Neural cell (in vitro differentiated cells): ENCODE measurements around the gene RDH13. TPM values are rescaled to one million over a fixed set of nuclear protein-coding genes. Genes with fewer than 3 reads are reported as not detected.

Source experiments
- H2AFZ ChIP-seq: fragments of 200-600, 300-800 bp; sonication (generic), shearing (Covaris generic); 2 replicates; pipeline ENCODE4 v1.6.0; 2014; ENCODE audit warnings: low read depth, mild to moderate bottlenecking, antibody characterized with exemption, low read length, moderate library complexity
- H3F3A ChIP-seq: fragments of 200-600 bp; shearing (Covaris generic); 2 replicates; pipeline ENCODE4 v1.6.1; 2016; ENCODE audit warnings: mild to moderate bottlenecking, moderate library complexity, mixed read lengths, antibody characterized with exemption, low read length; ENCODE audit not compliant: insufficient read depth, poor library complexity, severe bottlenecking
- H3K27ac ChIP-seq: fragments of 200-600, 300-800 bp; sonication (generic), shearing (Covaris generic); 2 replicates; pipeline ENCODE4 v1.5.1; 2014; ENCODE audit warnings: mild to moderate bottlenecking, low read length, moderate library complexity
- H3K27me3 ChIP-seq: fragments of 300-800, 200-600 bp; sonication (generic), shearing (Covaris generic); 2 replicates; pipeline ENCODE4 v1.6.0; 2014; ENCODE audit warnings: mild to moderate bottlenecking, low read depth, low read length, moderate library complexity; ENCODE audit not compliant: insufficient read depth
- H3K36me3 ChIP-seq: fragments of 300-800, 200-600 bp; sonication (generic), shearing (Covaris generic); 2 replicates; pipeline ENCODE4 v1.5.1; 2014; ENCODE audit warnings: mild to moderate bottlenecking, antibody characterized with exemption, low read length, moderate library complexity; ENCODE audit not compliant: insufficient read depth
- H3K4me2 ChIP-seq: fragments of 300-800, 200-600 bp; sonication (generic), shearing (Covaris generic); 2 replicates; pipeline ENCODE4 v1.6.0; 2014; ENCODE audit warnings: mild to moderate bottlenecking, low read length
- H3K4me3 ChIP-seq: fragments of 300-800, 200-600 bp; sonication (generic), shearing (Covaris generic); 2 replicates; pipeline ENCODE4 v1.5.1; 2014; ENCODE audit warnings: mild to moderate bottlenecking, low read length, moderate library complexity
- H3K79me2 ChIP-seq: fragments of 200-600 bp; shearing (Covaris generic); replicated peaks from 2 replicates; pipeline ENCODE4 v1.6.0; 2014; ENCODE audit warnings: mild to moderate bottlenecking, low read length, moderate library complexity; ENCODE audit not compliant: insufficient read depth
- H3K9ac ChIP-seq: fragments of 300-800, 200-600 bp; sonication (generic), shearing (Covaris generic); 2 replicates; pipeline ENCODE4 v1.6.1; 2016; ENCODE audit warnings: mild to moderate bottlenecking, low read length, mixed read lengths
- H3K9me2 ChIP-seq: fragments of 200-600 bp; shearing (Covaris generic); 2 replicates; pipeline ENCODE4 v1.6.1; 2016; ENCODE audit warnings: mild to moderate bottlenecking, low read length, mixed read lengths; ENCODE audit not compliant: insufficient read depth
- H3K9me3 ChIP-seq: fragments of 200-600, 300-800 bp; sonication (generic), shearing (Covaris generic); 2 replicates; pipeline ENCODE4 v1.6.1; 2016; ENCODE audit warnings: mild to moderate bottlenecking, mixed run types, low read length, moderate library complexity, mixed read lengths
- H4K20me1 ChIP-seq: fragments of 200-600 bp; shearing (Covaris generic); 2 replicates; pipeline ENCODE4 v1.6.1; 2016; ENCODE audit warnings: mild to moderate bottlenecking, mixed run types; ENCODE audit not compliant: insufficient read depth
- EP300 ChIP-seq: fragments of 450-650 bp; conservative IDR thresholded peaks from 2 replicates; pipeline ENCODE4 v1.6.1; 2014; ENCODE audit warnings: antibody characterized with exemption, mild to moderate bottlenecking, moderate library complexity; ENCODE audit not compliant: poor library complexity, severe bottlenecking
- EZH2 ChIP-seq: fragments of 200-600, 300-800 bp; shearing (Covaris generic), sonication (generic); IDR thresholded peaks from 2 replicates; pipeline ENCODE4 v1.6.1; 2014; ENCODE audit warnings: antibody characterized with exemption, low read length, borderline replicate concordance, mild to moderate bottlenecking; ENCODE audit not compliant: insufficient read depth, poor library complexity, severe bottlenecking
- MXI1 ChIP-seq: fragments of 450-650 bp; conservative IDR thresholded peaks from 2 replicates; pipeline ENCODE4 v1.6.1; 2014; ENCODE audit warnings: antibody characterized with exemption, mild to moderate bottlenecking; ENCODE audit not compliant: poor library complexity, severe bottlenecking
- POLR2AphosphoS5 ChIP-seq: IDR thresholded peaks from 2 replicates; pipeline ENCODE4 v1.6.1; 2012
- RAD21 ChIP-seq: fragments of 450-650 bp; conservative IDR thresholded peaks from 2 replicates; pipeline ENCODE4 v1.6.1; 2014; ENCODE audit warnings: antibody characterized with exemption, mild to moderate bottlenecking, moderate library complexity
- SMC3 ChIP-seq: fragments of 450-650 bp; conservative IDR thresholded peaks from 2 replicates; pipeline ENCODE4 v1.6.1; 2014; ENCODE audit warnings: antibody characterized with exemption, mild to moderate bottlenecking, moderate library complexity; ENCODE audit not compliant: poor library complexity
- TAF1 ChIP-seq: IDR thresholded peaks from 2 replicates; pipeline ENCODE4 v1.6.1; 2012; ENCODE audit warnings: low read depth
- polyA plus RNA-seq: library from polyadenylated mRNA; depleted of rRNA; stranded (reverse); fragments of >200 nt; gene quantifications from 2 replicates; pipeline ENCODE4 v1.2.3, GENCODE V29; 2014
- TF ChIP-seq, protein P1 (sequence below): IDR thresholded peaks from 2 replicates; pipeline ENCODE4 v1.6.1; 2012; ENCODE audit warnings: borderline replicate concordance
- TF ChIP-seq, protein P2 (sequence below): fragments of 450-650 bp; IDR thresholded peaks from 2 replicates; pipeline ENCODE4 v1.5.1; 2014; ENCODE audit warnings: antibody characterized with exemption, mild to moderate bottlenecking, moderate library complexity; ENCODE audit not compliant: poor library complexity, severe bottlenecking

RDH13 gene
- polyA plus RNA-seq, 1 donor from 2014 or later, result 9.8 TPM

DNA sequence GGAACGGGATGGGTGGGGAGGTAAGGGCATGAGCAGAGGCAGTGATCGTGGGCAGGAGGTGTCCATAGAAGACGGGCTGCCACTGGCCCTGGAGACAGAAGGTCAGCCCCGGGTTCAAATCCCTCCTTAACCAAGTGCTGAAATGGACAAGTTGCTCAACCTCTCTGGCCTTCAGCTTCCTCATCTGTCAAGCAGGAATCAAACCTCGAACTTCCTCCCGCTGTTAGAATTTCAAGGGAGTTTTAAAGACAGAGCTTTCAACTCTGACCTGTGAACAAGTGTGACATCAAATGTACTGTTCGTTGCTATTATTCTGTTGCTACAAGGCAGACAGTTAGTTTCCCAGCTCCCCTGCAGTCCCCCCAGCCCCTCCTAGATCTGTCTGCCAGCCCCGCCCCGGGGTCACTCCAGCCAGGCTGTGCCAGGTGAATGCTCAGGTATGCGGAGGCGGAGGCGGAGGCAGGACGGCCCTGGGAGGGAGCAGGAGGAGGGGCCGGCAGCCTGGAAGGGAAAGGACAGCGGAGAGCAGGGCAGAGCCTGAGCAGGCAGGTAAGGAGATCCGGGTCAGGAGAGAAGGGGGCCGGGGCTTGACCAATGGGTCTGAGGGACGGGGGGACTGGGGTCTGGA lies 12.5 kb upstream of the RDH13 start, which contains the start of gene EPS8L1:
Gene EPS8L1 (plus strand): TSS at position 499 of the 628 bp plus-strand sequence. CDS start 576 bp downstream, outside the sequence.
- Histone ChIP-seq H3K79me2 (no peaks in the 10 kb centered on the region), H3F3A (no peaks in the 10 kb centered on the region), H3K4me2 (no peak within 1 kb of the TSS), H2AFZ (no peak within 1 kb of the TSS), H3K9ac (no peak within 1 kb of the TSS), H3K9me2 (no peaks in the 10 kb centered on the region), H3K36me3 (no peaks in the 10 kb centered on the region), H3K9me3 (no peaks in the 10 kb centered on the region), H4K20me1 (no peaks in the 10 kb centered on the region), H3K27ac (no peak within 1 kb of the TSS), H3K27me3 (peaks cover 33% of the 10 kb centered on the region), H3K4me3 (no peak within 1 kb of the TSS)
- TF ChIP-seq, protein P1, sequence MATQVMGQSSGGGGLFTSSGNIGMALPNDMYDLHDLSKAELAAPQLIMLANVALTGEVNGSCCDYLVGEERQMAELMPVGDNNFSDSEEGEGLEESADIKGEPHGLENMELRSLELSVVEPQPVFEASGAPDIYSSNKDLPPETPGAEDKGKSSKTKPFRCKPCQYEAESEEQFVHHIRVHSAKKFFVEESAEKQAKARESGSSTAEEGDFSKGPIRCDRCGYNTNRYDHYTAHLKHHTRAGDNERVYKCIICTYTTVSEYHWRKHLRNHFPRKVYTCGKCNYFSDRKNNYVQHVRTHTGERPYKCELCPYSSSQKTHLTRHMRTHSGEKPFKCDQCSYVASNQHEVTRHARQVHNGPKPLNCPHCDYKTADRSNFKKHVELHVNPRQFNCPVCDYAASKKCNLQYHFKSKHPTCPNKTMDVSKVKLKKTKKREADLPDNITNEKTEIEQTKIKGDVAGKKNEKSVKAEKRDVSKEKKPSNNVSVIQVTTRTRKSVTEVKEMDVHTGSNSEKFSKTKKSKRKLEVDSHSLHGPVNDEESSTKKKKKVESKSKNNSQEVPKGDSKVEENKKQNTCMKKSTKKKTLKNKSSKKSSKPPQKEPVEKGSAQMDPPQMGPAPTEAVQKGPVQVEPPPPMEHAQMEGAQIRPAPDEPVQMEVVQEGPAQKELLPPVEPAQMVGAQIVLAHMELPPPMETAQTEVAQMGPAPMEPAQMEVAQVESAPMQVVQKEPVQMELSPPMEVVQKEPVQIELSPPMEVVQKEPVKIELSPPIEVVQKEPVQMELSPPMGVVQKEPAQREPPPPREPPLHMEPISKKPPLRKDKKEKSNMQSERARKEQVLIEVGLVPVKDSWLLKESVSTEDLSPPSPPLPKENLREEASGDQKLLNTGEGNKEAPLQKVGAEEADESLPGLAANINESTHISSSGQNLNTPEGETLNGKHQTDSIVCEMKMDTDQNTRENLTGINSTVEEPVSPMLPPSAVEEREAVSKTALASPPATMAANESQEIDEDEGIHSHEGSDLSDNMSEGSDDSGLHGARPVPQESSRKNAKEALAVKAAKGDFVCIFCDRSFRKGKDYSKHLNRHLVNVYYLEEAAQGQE, result no peak
- TF ChIP-seq RAD21 (no peak), MXI1 (no peak), POLR2AphosphoS5 (no peak), EZH2 (no peak), EP300 (no peak), TAF1 (no peak), SMC3 (no peak)
- TF ChIP-seq, protein P2, sequence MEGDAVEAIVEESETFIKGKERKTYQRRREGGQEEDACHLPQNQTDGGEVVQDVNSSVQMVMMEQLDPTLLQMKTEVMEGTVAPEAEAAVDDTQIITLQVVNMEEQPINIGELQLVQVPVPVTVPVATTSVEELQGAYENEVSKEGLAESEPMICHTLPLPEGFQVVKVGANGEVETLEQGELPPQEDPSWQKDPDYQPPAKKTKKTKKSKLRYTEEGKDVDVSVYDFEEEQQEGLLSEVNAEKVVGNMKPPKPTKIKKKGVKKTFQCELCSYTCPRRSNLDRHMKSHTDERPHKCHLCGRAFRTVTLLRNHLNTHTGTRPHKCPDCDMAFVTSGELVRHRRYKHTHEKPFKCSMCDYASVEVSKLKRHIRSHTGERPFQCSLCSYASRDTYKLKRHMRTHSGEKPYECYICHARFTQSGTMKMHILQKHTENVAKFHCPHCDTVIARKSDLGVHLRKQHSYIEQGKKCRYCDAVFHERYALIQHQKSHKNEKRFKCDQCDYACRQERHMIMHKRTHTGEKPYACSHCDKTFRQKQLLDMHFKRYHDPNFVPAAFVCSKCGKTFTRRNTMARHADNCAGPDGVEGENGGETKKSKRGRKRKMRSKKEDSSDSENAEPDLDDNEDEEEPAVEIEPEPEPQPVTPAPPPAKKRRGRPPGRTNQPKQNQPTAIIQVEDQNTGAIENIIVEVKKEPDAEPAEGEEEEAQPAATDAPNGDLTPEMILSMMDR, result no peak

DNA sequence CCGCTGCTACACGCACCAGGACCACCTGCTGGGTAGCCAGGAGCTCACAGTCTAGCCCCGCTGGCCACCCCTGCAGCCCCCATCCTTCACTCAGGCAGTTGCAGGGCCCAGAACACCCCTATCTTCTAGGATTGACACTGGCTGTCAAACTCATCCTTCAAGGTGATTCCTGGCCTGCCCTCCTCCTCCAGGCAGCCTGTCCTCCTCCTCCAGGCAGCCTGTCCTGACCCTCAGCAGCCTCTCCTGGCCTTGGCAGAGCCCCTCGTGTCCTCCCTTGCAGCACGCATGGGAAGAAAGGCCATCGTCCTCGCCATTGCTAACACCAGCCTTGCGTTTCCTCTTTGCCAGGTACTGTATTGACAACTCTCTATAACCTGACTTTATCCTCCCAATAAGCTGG lies 9.0 kb upstream of the RDH13 start:
- H3K27me3 ChIP-seq, result peaks cover 48% of the 10 kb centered on the region
- no peaks in the 10 kb centered on the region for H3K9me3 ChIP-seq
- H2AFZ ChIP-seq, result no peak overlapping the region
- H3K9me2 ChIP-seq, result no peaks in the 10 kb centered on the region
- no peaks in the 10 kb centered on the region for H3K36me3 ChIP-seq
- no peaks in the 10 kb centered on the region for H3K79me2 ChIP-seq
- TF ChIP-seq SMC3, result no peak
- TF ChIP-seq, protein P1, result no peak
- TF ChIP-seq RAD21, result no peak
- no peak overlapping the region for H3K9ac ChIP-seq
- no peaks in the 10 kb centered on the region for H4K20me1 ChIP-seq
- no peak overlapping the region for H3K4me2 ChIP-seq
- no peak overlapping the region for H3K27ac ChIP-seq
- H3F3A ChIP-seq, result no peaks in the 10 kb centered on the region
- H3K4me3 ChIP-seq, result no peak overlapping the region
